SK-N-SH (cell line): ENCODE data around the gene BEGAIN. TPM values are rescaled to one million over a fixed set of nuclear protein-coding genes. Genes with fewer than 3 reads are reported as not detected.
A peak's percentile ranks its signal among the peaks of the same experiment; 100 is the strongest.

Source experiments
- CTCF ChIA-PET: fragments of 300-600, 350-600 bp; formaldehyde crosslinking; extraction: SDS; loops from one replicate; lab custom pipeline; 2021; lab: Yijun Ruan, JAX
- POLR2A ChIA-PET: fragments of 350-600 bp; sonication (Branson Sonifier 250); formaldehyde crosslinking; extraction: SDS; loops from one replicate; lab custom pipeline; 2020; ENCODE audit warnings: antibody characterized with exemption, inconsistent platforms; lab: Yijun Ruan, JAX
- DNase-seq: peaks from one replicate; pipeline ENCODE4 v3.0.0; 2012
- H2AFZ ChIP-seq: fragments of 200-600 bp; sonication (generic); 2 replicates; pipeline ENCODE4 v1.8.1; 2016; ENCODE audit warnings: antibody characterized with exemption, mild to moderate bottlenecking, low read depth
- H3F3A ChIP-seq: fragments of 200-600 bp; sonication (generic); replicated peaks from 2 replicates; pipeline ENCODE3; 2016; ENCODE audit warnings: antibody characterized with exemption, mild to moderate bottlenecking; ENCODE audit not compliant: insufficient read depth
- H3K27ac ChIP-seq, 2 experiments: fragments of 200-500 bp in 1 of 2; fragments of 200-600 bp in 1 of 2; sonication (Bioruptor generic) in 1 of 2; sonication (generic), shearing (Covaris generic) in 1 of 2; 2 replicates each; pipeline versions ENCODE4 v1.5.1 to v1.6.1; 2014 to 2016; ENCODE audit warnings: low read depth in 2 of 2, inconsistent platforms in 1 of 2, low read length in 1 of 2, mild to moderate bottlenecking in 1 of 2, mixed read lengths in 1 of 2
- H3K27me3 ChIP-seq: fragments of 200-600 bp; sonication (generic), shearing (Covaris generic); 2 replicates; pipeline ENCODE4 v1.6.1; 2016; ENCODE audit warnings: mixed run types; ENCODE audit not compliant: insufficient read depth
- H3K36me3 ChIP-seq, 2 experiments: fragments of 200-500 bp in 1 of 2; fragments of 200-600 bp in 1 of 2; sonication (Bioruptor generic) in 1 of 2; sonication (generic) in 1 of 2; replicated peaks in 1 of 2; 2 replicates each; pipeline versions ENCODE3 to v1.5.1; 2014 to 2016; ENCODE audit warnings: low read length in 1 of 2, mild to moderate bottlenecking in 1 of 2; ENCODE audit not compliant: insufficient read depth in 2 of 2, control insufficient read depth in 1 of 2
- H3K4me1 ChIP-seq, 2 experiments: fragments of 200-500 bp in 1 of 2; fragments of 200-600 bp in 1 of 2; sonication (Bioruptor generic) in 1 of 2; sonication (generic), shearing (Covaris generic) in 1 of 2; 2 replicates each; pipeline versions ENCODE4 v1.5.1 to v1.6.1; 2014 to 2016; ENCODE audit warnings: low read depth in 1 of 2, low read length in 1 of 2, mixed run types in 1 of 2; ENCODE audit not compliant: insufficient read depth in 2 of 2, control insufficient read depth in 1 of 2
- H3K4me2 ChIP-seq: fragments of 200-600 bp; sonication (generic), shearing (Covaris generic); 2 replicates; pipeline ENCODE4 v1.6.1; 2017; ENCODE audit warnings: mixed run types
- H3K4me3 ChIP-seq, 2 experiments: fragments of 200-500 bp in 1 of 2; fragments of 200-600 bp in 1 of 2; sonication (Bioruptor generic) in 1 of 2; sonication (generic), shearing (Covaris generic) in 1 of 2; 2 replicates each; pipeline versions ENCODE4 v1.5.1 to v1.8.1; 2014 to 2016; ENCODE audit warnings: low read depth in 2 of 2, inconsistent platforms in 1 of 2, low read length in 1 of 2, mild to moderate bottlenecking in 1 of 2, mixed read lengths in 1 of 2, moderate library complexity in 1 of 2
- H3K79me2 ChIP-seq: fragments of 200-600 bp; sonication (generic); 2 replicates; pipeline ENCODE4 v1.8.1; 2017; ENCODE audit warnings: mild to moderate bottlenecking; ENCODE audit not compliant: insufficient read depth
- H3K9ac ChIP-seq: fragments of 200-600 bp; sonication (generic); 2 replicates; pipeline ENCODE4 v1.6.1; 2017; ENCODE audit warnings: mixed run types
- H3K9me2 ChIP-seq: fragments of 200-600 bp; sonication (generic); 2 replicates; pipeline ENCODE4 v1.6.1; 2017; ENCODE audit warnings: mixed run types
- H3K9me3 ChIP-seq: fragments of 200-600 bp; sonication (generic); 2 replicates; pipeline ENCODE4 v1.6.1; 2017; ENCODE audit warnings: mixed run types, mild to moderate bottlenecking, moderate library complexity
- H4K20me1 ChIP-seq: fragments of 200-600 bp; sonication (generic); 2 replicates; pipeline ENCODE4 v1.6.1; 2017; ENCODE audit warnings: mild to moderate bottlenecking, mixed run types; ENCODE audit not compliant: insufficient read depth
- CHD2 ChIP-seq: fragments of 150-350 bp; IDR thresholded peaks from 2 replicates; pipeline ENCODE4 v1.6.1; 2018; ENCODE audit warnings: low read length; ENCODE audit not compliant: partially characterized antibody
- ELF1 ChIP-seq: IDR thresholded peaks from 2 replicates; pipeline ENCODE4 v1.4.0; 2012
- EP300 ChIP-seq, 2 experiments: IDR thresholded peaks; 2 replicates each; pipeline versions ENCODE4 v1.4.0 to v1.6.1; 2012; ENCODE audit warnings: borderline replicate concordance in 1 of 2, low read depth in 1 of 2, low read length in 1 of 2
- EZH2phosphoT487 ChIP-seq: fragments of 200-600 bp; sonication (generic); IDR thresholded peaks from 2 replicates; pipeline ENCODE4 v1.6.1; 2017; ENCODE audit warnings: low read depth, mixed run types, mild to moderate bottlenecking, antibody characterized with exemption, moderate library complexity, borderline replicate concordance
- FOSL2 ChIP-seq: IDR thresholded peaks from 2 replicates; pipeline ENCODE4 v1.4.0; 2012; ENCODE audit warnings: low read depth, mild to moderate bottlenecking, moderate library complexity, borderline replicate concordance
- FOXJ3 ChIP-seq: sonication (generic); formaldehyde crosslinking; IDR thresholded peaks from 2 replicates; pipeline ENCODE4 v1.5.1; 2020; ENCODE audit warnings: mild to moderate bottlenecking, missing genetic modification reagents
- GABPA ChIP-seq: IDR thresholded peaks from 2 replicates; pipeline ENCODE4 v1.4.0; 2012; ENCODE audit warnings: low read depth, mild to moderate bottlenecking
- GATA2 ChIP-seq: sonication (generic); formaldehyde crosslinking; IDR thresholded peaks from 2 replicates; pipeline ENCODE4 v1.5.0; 2020; ENCODE audit warnings: mild to moderate bottlenecking, missing genetic modification reagents
- JUND ChIP-seq: IDR thresholded peaks from 2 replicates; pipeline ENCODE4 v1.4.0; 2012
- MEF2A ChIP-seq: IDR thresholded peaks from 2 replicates; pipeline ENCODE4 v1.4.0; 2012; ENCODE audit warnings: low read depth, borderline replicate concordance
- MXI1 ChIP-seq: IDR thresholded peaks from 2 replicates; pipeline ENCODE4 v1.6.1; 2012; ENCODE audit warnings: mild to moderate bottlenecking, low read depth, low read length, improper control_type of control experiment
- NFIC ChIP-seq: IDR thresholded peaks from 2 replicates; pipeline ENCODE4 v1.4.0; 2012; ENCODE audit warnings: borderline replicate concordance
- POLR2AphosphoS5 ChIP-seq: IDR thresholded peaks from 2 replicates; pipeline ENCODE4 v1.6.1; 2012; ENCODE audit warnings: low read depth, low read length
- RCOR1 ChIP-seq: fragments of 150-350 bp; IDR thresholded peaks from 2 replicates; pipeline ENCODE4 v1.6.1; 2017; ENCODE audit warnings: antibody characterized with exemption, low read length
- RXRA ChIP-seq: IDR thresholded peaks from 2 replicates; pipeline ENCODE4 v1.4.0; 2012; ENCODE audit warnings: low read depth, mild to moderate bottlenecking, borderline replicate concordance
- SIN3A ChIP-seq: IDR thresholded peaks from 2 replicates; pipeline ENCODE4 v1.6.1; 2012; ENCODE audit warnings: low read depth, mild to moderate bottlenecking, low read length, moderate library complexity, borderline replicate concordance
- TCF12 ChIP-seq: IDR thresholded peaks from 2 replicates; pipeline ENCODE4 v1.4.0; 2012
- TEAD4 ChIP-seq: IDR thresholded peaks from 2 replicates; pipeline ENCODE4 v1.4.0; 2012; ENCODE audit warnings: mild to moderate bottlenecking, borderline replicate concordance; ENCODE audit not compliant: insufficient read depth
- YY1 ChIP-seq: IDR thresholded peaks from 2 replicates; pipeline ENCODE4 v1.4.0; 2012; ENCODE audit warnings: low read depth, mild to moderate bottlenecking
- WGBS: methylation state at CpG from one replicate; pipeline ENCODE4 v1.1.6; 2017; ENCODE audit warnings: low lambda C conversion rate; 5-methylcytosine and 5-hydroxymethylcytosine counted together
- polyA plus RNA-seq, 3 experiments: library from polyadenylated mRNA; depleted of rRNA; stranded (reverse); fragments of >200 nt; gene quantifications; 2 replicates each; pipeline ENCODE4 v1.2.3, GENCODE V29; 2012
- TF ChIP-seq, protein P1 (sequence below): IDR thresholded peaks from 2 replicates; pipeline ENCODE4 v1.4.0; 2012; ENCODE audit warnings: low read depth, borderline replicate concordance
- TF ChIP-seq, protein P2 (sequence below): fragments of 150-350 bp; IDR thresholded peaks from 2 replicates; pipeline ENCODE4 v1.6.1; 2016; ENCODE audit warnings: mild to moderate bottlenecking, low read depth, low read length
- TF ChIP-seq, protein P3 (sequence below): fragments of 200-600 bp; sonication (generic); IDR thresholded peaks from 2 replicates; pipeline ENCODE4 v1.6.1; 2017; ENCODE audit warnings: antibody characterized with exemption, mild to moderate bottlenecking, moderate library complexity

Gene BEGAIN
- polyA plus RNA-seq, 1 of the 3 experiments (the other 2 are of a cell fraction): 4.2 TPM

DNA sequence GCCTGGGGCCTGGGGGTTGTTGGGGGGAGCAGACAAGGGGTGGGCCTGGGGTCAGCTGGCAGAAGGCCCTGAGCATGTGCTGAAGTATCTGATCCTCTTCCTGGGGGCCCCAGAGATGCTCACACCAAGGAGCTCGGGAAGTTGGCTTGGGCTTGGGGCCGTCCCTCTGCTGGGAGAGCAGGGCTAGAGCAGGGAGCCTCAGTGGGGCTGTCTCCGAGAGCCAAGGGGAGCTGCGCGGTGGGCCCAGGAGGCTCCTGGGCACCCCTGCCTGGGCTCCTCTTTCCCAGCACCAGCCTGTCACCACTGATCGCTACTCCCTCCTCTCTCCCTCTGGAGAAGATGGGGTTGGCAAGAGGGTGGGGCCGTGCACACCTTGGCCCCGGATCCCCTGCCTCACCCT lies 28.3 kb downstream of the BEGAIN start:
- Histone ChIP-seq H3K9ac (no peak overlapping the region), H3K4me3 (no peak overlapping the region), H3K9me2 (no peaks in the 10 kb centered on the region), H3K36me3 (no peaks in the 10 kb centered on the region), H3K4me1 (peaks cover 0 to 97% of the 10 kb centered on the region in 2 experiments; a peak in 1 of 4 replicates), H3K9me3 (no peaks in the 10 kb centered on the region), H3K79me2 (no peaks in the 10 kb centered on the region), H4K20me1 (no peaks in the 10 kb centered on the region), H3F3A (no peaks in the 10 kb centered on the region), H2AFZ (no peak overlapping the region), H3K4me2 (no peak overlapping the region), H3K27ac (peak overlapping the region in 1 of 2 experiments; percentile 78; a peak in 1 of 4 replicates), H3K27me3 (no peaks in the 10 kb centered on the region)
- WGBS: 76% methylated on average over 5 of the region's 8 CpGs
- no peak for DNase-seq
- POLR2A ChIA-PET: interaction anchor here (0.9 to 2.7 kb wide), 6 partner anchors 8 to 119 kb away, joined by 3 to 15 read pairs (median 4); no protein-coding TSS in a partner anchor
- TF ChIP-seq SIN3A (no peak), TCF12 (no peak), ELF1 (no peak), RXRA (no peak), JUND (no peak), EP300 (IDR thresholded peaks at IDR 0.05; ENCODE audit: borderline replicate concordance in 1 of 2, low read depth in 1 of 2, low read length in 1 of 2) (no peak), NFIC (no peak), MXI1 (no peak), MEF2A (no peak), YY1 (no peak), POLR2AphosphoS5 (no peak)
- TF ChIP-seq, protein P1, sequence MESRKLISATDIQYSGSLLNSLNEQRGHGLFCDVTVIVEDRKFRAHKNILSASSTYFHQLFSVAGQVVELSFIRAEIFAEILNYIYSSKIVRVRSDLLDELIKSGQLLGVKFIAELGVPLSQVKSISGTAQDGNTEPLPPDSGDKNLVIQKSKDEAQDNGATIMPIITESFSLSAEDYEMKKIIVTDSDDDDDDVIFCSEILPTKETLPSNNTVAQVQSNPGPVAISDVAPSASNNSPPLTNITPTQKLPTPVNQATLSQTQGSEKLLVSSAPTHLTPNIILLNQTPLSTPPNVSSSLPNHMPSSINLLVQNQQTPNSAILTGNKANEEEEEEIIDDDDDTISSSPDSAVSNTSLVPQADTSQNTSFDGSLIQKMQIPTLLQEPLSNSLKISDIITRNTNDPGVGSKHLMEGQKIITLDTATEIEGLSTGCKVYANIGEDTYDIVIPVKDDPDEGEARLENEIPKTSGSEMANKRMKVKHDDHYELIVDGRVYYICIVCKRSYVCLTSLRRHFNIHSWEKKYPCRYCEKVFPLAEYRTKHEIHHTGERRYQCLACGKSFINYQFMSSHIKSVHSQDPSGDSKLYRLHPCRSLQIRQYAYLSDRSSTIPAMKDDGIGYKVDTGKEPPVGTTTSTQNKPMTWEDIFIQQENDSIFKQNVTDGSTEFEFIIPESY: no peak
- TF ChIP-seq, protein P2, sequence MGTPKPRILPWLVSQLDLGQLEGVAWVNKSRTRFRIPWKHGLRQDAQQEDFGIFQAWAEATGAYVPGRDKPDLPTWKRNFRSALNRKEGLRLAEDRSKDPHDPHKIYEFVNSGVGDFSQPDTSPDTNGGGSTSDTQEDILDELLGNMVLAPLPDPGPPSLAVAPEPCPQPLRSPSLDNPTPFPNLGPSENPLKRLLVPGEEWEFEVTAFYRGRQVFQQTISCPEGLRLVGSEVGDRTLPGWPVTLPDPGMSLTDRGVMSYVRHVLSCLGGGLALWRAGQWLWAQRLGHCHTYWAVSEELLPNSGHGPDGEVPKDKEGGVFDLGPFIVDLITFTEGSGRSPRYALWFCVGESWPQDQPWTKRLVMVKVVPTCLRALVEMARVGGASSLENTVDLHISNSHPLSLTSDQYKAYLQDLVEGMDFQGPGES: no peak
- CTCF ChIA-PET: interaction anchor here (1.0 to 3.9 kb wide), 9 partner anchors 11 to 175 kb away, joined by 3 to 22 read pairs (median 4); no protein-coding TSS in a partner anchor

DNA sequence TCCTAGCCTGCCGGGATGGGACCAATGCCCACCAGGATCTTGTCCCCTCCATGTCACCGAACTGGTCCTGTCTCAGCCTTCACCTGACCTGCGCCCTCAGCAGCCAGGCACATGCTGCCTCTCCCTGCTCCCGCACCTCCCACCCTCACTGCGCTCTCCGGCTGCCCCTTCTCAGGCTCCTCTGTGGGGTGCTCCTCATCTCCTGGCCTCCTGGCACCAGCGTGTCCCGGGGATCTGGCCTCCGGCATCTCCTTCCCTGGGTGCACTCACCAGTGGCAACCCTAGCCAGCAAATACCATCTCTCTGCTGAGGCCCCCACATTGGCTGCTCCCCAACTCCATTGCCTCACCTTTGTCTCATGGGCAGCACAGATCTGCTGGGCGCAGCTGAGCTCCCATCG lies 29.0 kb downstream of the BEGAIN start:
- DNase-seq: no peak
- no peak overlapping the region for H3K4me3 ChIP-seq
- H2AFZ ChIP-seq: no peak overlapping the region
- H3K36me3 ChIP-seq: no peaks in the 10 kb centered on the region
- no peaks in the 10 kb centered on the region for H3K9me2 ChIP-seq
- no peaks in the 10 kb centered on the region for H4K20me1 ChIP-seq
- 94% methylated on average over 11 of the region's 11 CpGs for WGBS
- H3K9me3 ChIP-seq: no peaks in the 10 kb centered on the region
- H3K27ac ChIP-seq: peak overlapping the region in 1 of 2 experiments; percentile 78; a peak in 1 of 4 replicates
- peaks cover 0 to 97% of the 10 kb centered on the region in 2 experiments; a peak in 1 of 4 replicates for H3K4me1 ChIP-seq
- POLR2A ChIA-PET: interaction anchor here (0.8 to 2.7 kb wide), 4 partner anchors 9 to 118 kb away, joined by 3 to 15 read pairs (median 7); no protein-coding TSS in a partner anchor
- TF ChIP-seq FOSL2 (no peak), CHD2 (no peak), RCOR1 (no peak), YY1 (no peak), TEAD4 (no peak), GATA2 (CRISPR knock-in tag) (no peak), EZH2phosphoT487 (no peak), FOXJ3 (CRISPR knock-in tag) (no peak), GABPA (no peak), RXRA (no peak), NFIC (no peak), TCF12 (no peak), ELF1 (no peak)
- TF ChIP-seq, protein P3, sequence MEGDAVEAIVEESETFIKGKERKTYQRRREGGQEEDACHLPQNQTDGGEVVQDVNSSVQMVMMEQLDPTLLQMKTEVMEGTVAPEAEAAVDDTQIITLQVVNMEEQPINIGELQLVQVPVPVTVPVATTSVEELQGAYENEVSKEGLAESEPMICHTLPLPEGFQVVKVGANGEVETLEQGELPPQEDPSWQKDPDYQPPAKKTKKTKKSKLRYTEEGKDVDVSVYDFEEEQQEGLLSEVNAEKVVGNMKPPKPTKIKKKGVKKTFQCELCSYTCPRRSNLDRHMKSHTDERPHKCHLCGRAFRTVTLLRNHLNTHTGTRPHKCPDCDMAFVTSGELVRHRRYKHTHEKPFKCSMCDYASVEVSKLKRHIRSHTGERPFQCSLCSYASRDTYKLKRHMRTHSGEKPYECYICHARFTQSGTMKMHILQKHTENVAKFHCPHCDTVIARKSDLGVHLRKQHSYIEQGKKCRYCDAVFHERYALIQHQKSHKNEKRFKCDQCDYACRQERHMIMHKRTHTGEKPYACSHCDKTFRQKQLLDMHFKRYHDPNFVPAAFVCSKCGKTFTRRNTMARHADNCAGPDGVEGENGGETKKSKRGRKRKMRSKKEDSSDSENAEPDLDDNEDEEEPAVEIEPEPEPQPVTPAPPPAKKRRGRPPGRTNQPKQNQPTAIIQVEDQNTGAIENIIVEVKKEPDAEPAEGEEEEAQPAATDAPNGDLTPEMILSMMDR: no peak
- TF ChIP-seq, all 33 proteins: peak for 0
- Histone ChIP-seq H3F3A (no peaks in the 10 kb centered on the region), H3K27me3 (no peaks in the 10 kb centered on the region), H3K79me2 (no peaks in the 10 kb centered on the region), H3K4me2 (no peak overlapping the region), H3K9ac (no peak overlapping the region)
- CTCF ChIA-PET: interaction anchor here (0.9 to 3.9 kb wide), 6 partner anchors 14 to 174 kb away, joined by 3 to 22 read pairs (median 4); no protein-coding TSS in a partner anchor
